B cell (primary cell): ENCODE data around the gene C4A. TPM values are rescaled to one million over a fixed set of nuclear protein-coding genes. Genes with fewer than 3 reads are reported as not detected.

Source experiments
- ATAC-seq: fragments of 200-7000 bp; cut with Tn5 transposase; one replicate; pipeline ENCODE4 v1.10.0; 2021; ENCODE audit warnings: low read depth, mild to moderate bottlenecking, moderate number of reproducible peaks, moderate library complexity
- CTCF ChIA-PET: fragments of 350-600 bp; sonication (Branson Sonifier 250); formaldehyde crosslinking; loops from one replicate; lab custom pipeline; 2021; ENCODE audit warnings: antibody characterized with exemption, inconsistent platforms; lab: Charles Lee
- POLR2A ChIA-PET: fragments of 350-600 bp; sonication (Branson Sonifier 250); formaldehyde crosslinking; loops from one replicate; lab custom pipeline; 2021; ENCODE audit warnings: antibody characterized with exemption; lab: Charles Lee
- DNase-seq: peaks from one replicate; pipeline ENCODE4 v3.0.0; 2013
- H2AFZ ChIP-seq: 2 replicates; pipeline ENCODE4 v1.6.1; 2012; ENCODE audit warnings: mild to moderate bottlenecking, low read depth, low read length; ENCODE audit not compliant: insufficient read depth, poor library complexity, severe bottlenecking
- H3K27ac ChIP-seq, 2 donors: 1 replicate in 1 of 2; 2 replicates in 1 of 2; pipeline ENCODE4 v1.5.1; 2012 to 2013; ENCODE audit warnings: low read length in 2 of 2, mild to moderate bottlenecking in 2 of 2, moderate library complexity in 1 of 2
- H3K27me3 ChIP-seq, 4 experiments: fragments of 200-600 bp in 1 of 4; sonication (generic) in 1 of 4; replicated peaks in 1 of 4; 1 replicate in 2 of 4; 2 replicates in 2 of 4; pipeline versions ENCODE4 v1.6.1 to v1.7.0; 2013 to 2016; ENCODE audit warnings: low read length in 3 of 4, mild to moderate bottlenecking in 2 of 4, mixed read lengths in 1 of 4, moderate library complexity in 1 of 4; ENCODE audit not compliant: insufficient read depth in 4 of 4, control insufficient read depth in 3 of 4; ENCODE audit errors: control extremely low read depth in 1 of 4
- H3K36me3 ChIP-seq, 2 experiments: replicated peaks in 1 of 2; 1 replicate in 1 of 2; 2 replicates in 1 of 2; pipeline versions ENCODE4 v1.6.1 to v1.7.1; 2013; ENCODE audit warnings: low read length in 1 of 2; ENCODE audit not compliant: insufficient read depth in 2 of 2, control insufficient read depth in 1 of 2; ENCODE audit errors: control extremely low read depth in 1 of 2, extremely low read depth in 1 of 2
- H3K4me1 ChIP-seq, 2 donors: fragments of 200-600 bp in 1 of 2; sonication (generic) in 1 of 2; 1 replicate in 1 of 2; 2 replicates in 1 of 2; pipeline versions ENCODE4 v1.5.1 to v1.6.1; 2013 to 2017; ENCODE audit warnings: low read length in 2 of 2; ENCODE audit not compliant: control insufficient read depth in 2 of 2, insufficient read depth in 2 of 2
- H3K4me2 ChIP-seq: replicated peaks from 2 replicates; pipeline ENCODE3; 2012; ENCODE audit warnings: mild to moderate bottlenecking, low read depth, low read length; ENCODE audit not compliant: poor library complexity, severe bottlenecking
- H3K4me3 ChIP-seq, 5 experiments: fragments of 200-600 bp in 1 of 5; sonication (generic) in 1 of 5; 1 replicate in 3 of 5; 2 replicates in 2 of 5; pipeline versions ENCODE4 v1.5.1 to v1.7.0; 2011 to 2016; ENCODE audit warnings: low read length in 4 of 5, mild to moderate bottlenecking in 4 of 5, low read depth in 2 of 5, control low read depth in 1 of 5, moderate library complexity in 1 of 5; ENCODE audit not compliant: insufficient read depth in 1 of 5; ENCODE audit errors: control extremely low read depth in 1 of 5, extremely low read depth in 1 of 5
- H3K79me2 ChIP-seq: fragments of 200-600 bp; sonication (generic); one replicate; pipeline ENCODE4 v1.6.0; 2016; ENCODE audit warnings: low read length; ENCODE audit not compliant: control insufficient read depth, insufficient read depth
- H3K9ac ChIP-seq: fragments of 200-600 bp; sonication (generic); 2 replicates; pipeline ENCODE4 v1.6.1; 2017; ENCODE audit warnings: mild to moderate bottlenecking, low read length, moderate library complexity
- H3K9me3 ChIP-seq, 3 donors: one replicate each; pipeline versions ENCODE4 v1.6.1 to v1.7.1; 2013; ENCODE audit warnings: low read length in 2 of 3; ENCODE audit not compliant: control insufficient read depth in 2 of 3, insufficient read depth in 1 of 3; ENCODE audit errors: control extremely low read depth in 1 of 3
- H4K20me1 ChIP-seq: 2 replicates; pipeline ENCODE4 v1.6.0; 2012; ENCODE audit warnings: mild to moderate bottlenecking, low read length; ENCODE audit not compliant: insufficient read depth, control insufficient read depth, poor library complexity, severe bottlenecking
- H3K27ac Mint-ChIP-seq: one replicate; pipeline ENCODE4 v1.8.0; 2021; ENCODE audit warnings: mixed read lengths
- H3K27me3 Mint-ChIP-seq: one replicate; pipeline ENCODE4 v1.8.0; 2021; ENCODE audit warnings: mixed read lengths
- H3K4me1 Mint-ChIP-seq: one replicate; pipeline ENCODE4 v1.8.0; 2021; ENCODE audit warnings: mixed read lengths
- H3K4me3 Mint-ChIP-seq: one replicate; pipeline ENCODE4 v1.8.0; 2021; ENCODE audit warnings: mixed read lengths
- H3K9me3 Mint-ChIP-seq: one replicate; pipeline ENCODE4 v1.8.0; 2022; ENCODE audit warnings: mixed read lengths; ENCODE audit not compliant: insufficient read depth
- CTCF ChIP-seq: fragments of 200-600 bp; IDR thresholded peaks from one replicate; pipeline ENCODE4 v1.8.0; 2022; ENCODE audit warnings: antibody characterized with exemption, mild to moderate bottlenecking
- EZH2 ChIP-seq: IDR thresholded peaks from 2 replicates; pipeline ENCODE4 v1.6.1; 2012; ENCODE audit warnings: borderline replicate concordance, low read depth, mild to moderate bottlenecking, moderate library complexity, low read length; ENCODE audit not compliant: insufficient read depth, poor library complexity, severe bottlenecking
- WGBS: methylation state at CpG from one replicate; pipeline ENCODE4 v1.1.5; 2013; ENCODE audit warnings: missing lambda C conversion rate; ENCODE audit not compliant: insufficient coverage; 5-methylcytosine and 5-hydroxymethylcytosine counted together
- intact Hi-C: fragments of 100-400 bp; cut with micrococcal nuclease; formaldehyde crosslinking; loops from one replicate; pipeline ENCODE4 v1.10.0; 2022
- polyA plus RNA-seq: library from polyadenylated mRNA; depleted of rRNA; stranded (reverse); fragments of >200 nt; gene quantifications from 2 replicates; pipeline ENCODE4 v1.2.3, GENCODE V29; 2012
- total RNA-seq, 2 donors: library from RNA; stranded (reverse); fragments of 120-200 nt in 1 of 2; gene quantifications; 1 replicate in 1 of 2; 2 replicates in 1 of 2; pipeline versions ENCODE4 v1.2.3 to v1.2.4, GENCODE V29; 2013 to 2022

C4A gene
- total and polyA plus RNA-seq, 2 donors (not counting 1 experiment from before 2014, with no cell fraction given): 9.9 to 10.5 TPM

DNA sequence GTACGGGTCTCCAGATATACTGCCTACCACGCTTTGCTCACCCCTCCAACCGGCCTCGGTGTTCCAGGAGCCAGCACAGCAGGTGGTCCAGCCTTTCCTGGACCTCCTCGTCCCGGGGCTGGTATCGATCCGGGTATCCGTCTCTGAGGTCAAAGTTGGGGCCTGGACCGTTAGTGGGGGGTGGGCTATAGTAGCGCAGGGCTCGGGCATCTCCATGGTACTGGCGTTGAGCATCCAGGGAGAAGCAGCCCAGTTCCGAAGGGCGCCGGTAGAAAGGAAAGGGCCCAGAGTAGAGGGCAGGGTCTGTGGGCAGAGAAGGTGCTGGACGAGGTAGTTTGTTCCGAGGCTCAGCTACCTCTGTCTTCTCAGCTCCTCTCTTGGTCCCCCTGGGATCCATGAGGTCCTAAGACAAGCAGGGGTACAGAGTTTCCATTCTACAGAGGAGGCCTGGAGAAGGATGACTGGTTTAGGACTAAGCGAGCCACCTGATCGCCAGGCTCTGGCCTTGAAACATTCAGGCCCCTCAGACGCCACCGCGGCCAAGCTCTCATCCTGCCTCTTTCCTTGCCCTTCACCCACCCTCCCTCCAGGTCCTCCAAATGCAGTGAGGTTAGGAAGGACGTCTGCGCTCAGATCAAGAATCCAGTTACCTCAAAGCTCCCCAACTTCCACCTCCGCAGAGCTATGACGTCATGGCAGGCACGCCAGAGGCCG lies 10.4 kb upstream of the C4A start:
- Histone ChIP-seq H3K4me2 (peak overlapping the region; percentile 89), H4K20me1 (no peaks in the 10 kb centered on the region), H3K27ac (peak overlapping the region; percentile 96 to 100), H3K9ac (peak overlapping the region; percentile 98), H3K9me3 (no peaks in the 10 kb centered on the region), H3K4me3 (peak overlapping the region; percentile 51 to 92 (median 80)), H3K36me3 (peaks cover 2 to 37% of the 10 kb centered on the region in 2 experiments), H2AFZ (peak overlapping the region; percentile 77), H3K27me3 (no peaks in the 10 kb centered on the region), H3K79me2 (peaks cover 11% of the 10 kb centered on the region), H3K4me1 (peaks cover 18 to 23% of the 10 kb centered on the region in 2 donors)
- ChIA-PET CTCF (interaction anchor here (1.2 to 1.8 kb wide), 2 partner anchors 12 to 21 kb away, joined by 3 to 10 read pairs; partner anchors contain the start of genes NELFE and SKIC2), POLR2A (interaction anchor here (0.7 to 3.6 kb wide), 11 partner anchors 8 to 1354 kb away, joined by 3 to 24 read pairs (median 5); partner anchors contain the start of genes ATF6B, BAG6, DDX39B and EHMT2)
- DNase-seq (no peak), ATAC-seq (no peak)
- no peak for TF ChIP-seq CTCF
- TF ChIP-seq EZH2: no peak
- intact Hi-C loops: loop anchor here (10.0 kb wide), 4 partner anchors 137 to 1907 kb away; partner anchors contain the start of genes CLIC1, HSD17B8, POLR1H and PPP1R11
- WGBS: 29% methylated on average over 29 of the region's 29 CpGs
- peak overlapping the region; percentile 100 for H3K27ac Mint-ChIP-seq
- H3K9me3 Mint-ChIP-seq: no peaks in the 10 kb centered on the region
- peak overlapping the region; percentile 98 for H3K4me3 Mint-ChIP-seq
- peaks cover 34% of the 10 kb centered on the region for H3K4me1 Mint-ChIP-seq
- no peaks in the 10 kb centered on the region for H3K27me3 Mint-ChIP-seq
